Ishikawa (cell line): ENCODE results near the gene HEXA.

Source experiments
- EGR1 ChIP-seq: IDR thresholded peaks from 2 replicates; pipeline ENCODE4 v1.6.1; 2012
- EP300 ChIP-seq: IDR thresholded peaks from 2 replicates; pipeline ENCODE4 v1.6.1; 2012; ENCODE audit warnings: borderline replicate concordance
- TAF1 ChIP-seq: IDR thresholded peaks from 2 replicates; pipeline ENCODE4 v1.6.1; 2012; ENCODE audit warnings: low read depth, mild to moderate bottlenecking
- TCF12 ChIP-seq: IDR thresholded peaks from 2 replicates; pipeline ENCODE4 v1.6.1; 2012; ENCODE audit warnings: low read depth
- ZBTB7A ChIP-seq: IDR thresholded peaks from 2 replicates; pipeline ENCODE4 v1.6.1; 2012; ENCODE audit warnings: low read depth
- TF ChIP-seq, protein P1 (sequence below): IDR thresholded peaks from 2 replicates; pipeline ENCODE4 v1.6.1; 2012
- TF ChIP-seq, protein P2 (sequence below): IDR thresholded peaks from 2 replicates; pipeline ENCODE4 v1.6.1; 2012; ENCODE audit warnings: low read depth, mild to moderate bottlenecking

DNA sequence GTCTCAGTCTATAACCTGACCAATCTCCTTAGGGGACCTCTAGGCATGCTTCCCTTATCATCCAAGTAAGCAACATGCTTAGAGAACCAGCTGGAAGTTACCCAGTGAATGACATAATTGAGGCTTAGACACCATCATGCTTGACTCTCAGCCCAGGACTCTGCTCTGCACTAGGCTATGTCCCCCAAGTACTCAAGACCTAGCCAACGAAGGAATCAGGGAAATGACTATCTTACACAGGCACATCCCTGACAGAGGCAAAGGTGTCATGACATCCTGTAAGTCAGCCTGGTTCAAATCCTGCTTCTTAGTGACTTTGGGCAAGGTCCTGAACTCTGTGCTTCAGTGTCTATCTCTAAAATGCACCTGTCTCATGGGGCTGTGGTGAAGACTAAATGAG, 31.2 kb downstream of the HEXA start:
- TF ChIP-seq ZBTB7A, result no peak
- TF ChIP-seq EP300, result no peak
- TF ChIP-seq TAF1, result no peak
- TF ChIP-seq TCF12, result no peak
- TF ChIP-seq, protein P1, sequence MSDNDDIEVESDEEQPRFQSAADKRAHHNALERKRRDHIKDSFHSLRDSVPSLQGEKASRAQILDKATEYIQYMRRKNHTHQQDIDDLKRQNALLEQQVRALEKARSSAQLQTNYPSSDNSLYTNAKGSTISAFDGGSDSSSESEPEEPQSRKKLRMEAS, result no peak
- TF ChIP-seq, protein P2, sequence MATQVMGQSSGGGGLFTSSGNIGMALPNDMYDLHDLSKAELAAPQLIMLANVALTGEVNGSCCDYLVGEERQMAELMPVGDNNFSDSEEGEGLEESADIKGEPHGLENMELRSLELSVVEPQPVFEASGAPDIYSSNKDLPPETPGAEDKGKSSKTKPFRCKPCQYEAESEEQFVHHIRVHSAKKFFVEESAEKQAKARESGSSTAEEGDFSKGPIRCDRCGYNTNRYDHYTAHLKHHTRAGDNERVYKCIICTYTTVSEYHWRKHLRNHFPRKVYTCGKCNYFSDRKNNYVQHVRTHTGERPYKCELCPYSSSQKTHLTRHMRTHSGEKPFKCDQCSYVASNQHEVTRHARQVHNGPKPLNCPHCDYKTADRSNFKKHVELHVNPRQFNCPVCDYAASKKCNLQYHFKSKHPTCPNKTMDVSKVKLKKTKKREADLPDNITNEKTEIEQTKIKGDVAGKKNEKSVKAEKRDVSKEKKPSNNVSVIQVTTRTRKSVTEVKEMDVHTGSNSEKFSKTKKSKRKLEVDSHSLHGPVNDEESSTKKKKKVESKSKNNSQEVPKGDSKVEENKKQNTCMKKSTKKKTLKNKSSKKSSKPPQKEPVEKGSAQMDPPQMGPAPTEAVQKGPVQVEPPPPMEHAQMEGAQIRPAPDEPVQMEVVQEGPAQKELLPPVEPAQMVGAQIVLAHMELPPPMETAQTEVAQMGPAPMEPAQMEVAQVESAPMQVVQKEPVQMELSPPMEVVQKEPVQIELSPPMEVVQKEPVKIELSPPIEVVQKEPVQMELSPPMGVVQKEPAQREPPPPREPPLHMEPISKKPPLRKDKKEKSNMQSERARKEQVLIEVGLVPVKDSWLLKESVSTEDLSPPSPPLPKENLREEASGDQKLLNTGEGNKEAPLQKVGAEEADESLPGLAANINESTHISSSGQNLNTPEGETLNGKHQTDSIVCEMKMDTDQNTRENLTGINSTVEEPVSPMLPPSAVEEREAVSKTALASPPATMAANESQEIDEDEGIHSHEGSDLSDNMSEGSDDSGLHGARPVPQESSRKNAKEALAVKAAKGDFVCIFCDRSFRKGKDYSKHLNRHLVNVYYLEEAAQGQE, result no peak
- TF ChIP-seq EGR1, result no peak
